Ovary (tissue), 3 donors: Measurements from ENCODE around the gene NSUN6.

Experiments
- POLR2A ChIP-seq: fragments of 450-650 bp; IDR thresholded peaks from one replicate; pipeline ENCODE4 v1.6.1; 2017; ENCODE audit warnings: antibody characterized with exemption, mild to moderate bottlenecking, moderate library complexity
- TF ChIP-seq, protein P1 (sequence below), 3 donors: fragments of 450-650 bp in 2 of 3; fragments of 200-600 bp in 1 of 3; IDR thresholded peaks; one replicate each; pipeline versions ENCODE4 v1.5.1 to v1.8.0; 2016 to 2022; ENCODE audit warnings: antibody characterized with exemption in 3 of 3, mild to moderate bottlenecking in 1 of 3
- donor health status: DM: no; HTN: no; CAD: no.

DNA sequence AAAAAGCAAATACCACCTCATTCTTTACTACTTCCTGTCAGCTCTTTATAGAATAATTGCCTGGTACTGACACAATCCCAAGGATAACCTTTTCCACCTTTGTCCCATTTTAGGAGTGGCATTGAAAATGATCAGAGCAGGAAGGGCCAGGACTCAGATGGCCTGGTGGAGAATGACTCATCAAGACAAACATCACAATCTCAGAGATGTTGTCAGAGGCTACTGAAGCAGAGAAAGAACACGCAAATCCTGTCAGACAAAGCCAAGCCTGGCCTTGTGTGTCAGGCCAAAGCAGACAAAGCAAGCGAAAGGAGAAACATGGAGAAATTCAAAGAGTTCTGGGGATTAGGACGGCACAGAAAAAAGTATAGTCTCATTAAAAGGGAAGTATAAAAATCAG is 40.9 kb downstream of the NSUN6 start:
- TF ChIP-seq, protein P1, sequence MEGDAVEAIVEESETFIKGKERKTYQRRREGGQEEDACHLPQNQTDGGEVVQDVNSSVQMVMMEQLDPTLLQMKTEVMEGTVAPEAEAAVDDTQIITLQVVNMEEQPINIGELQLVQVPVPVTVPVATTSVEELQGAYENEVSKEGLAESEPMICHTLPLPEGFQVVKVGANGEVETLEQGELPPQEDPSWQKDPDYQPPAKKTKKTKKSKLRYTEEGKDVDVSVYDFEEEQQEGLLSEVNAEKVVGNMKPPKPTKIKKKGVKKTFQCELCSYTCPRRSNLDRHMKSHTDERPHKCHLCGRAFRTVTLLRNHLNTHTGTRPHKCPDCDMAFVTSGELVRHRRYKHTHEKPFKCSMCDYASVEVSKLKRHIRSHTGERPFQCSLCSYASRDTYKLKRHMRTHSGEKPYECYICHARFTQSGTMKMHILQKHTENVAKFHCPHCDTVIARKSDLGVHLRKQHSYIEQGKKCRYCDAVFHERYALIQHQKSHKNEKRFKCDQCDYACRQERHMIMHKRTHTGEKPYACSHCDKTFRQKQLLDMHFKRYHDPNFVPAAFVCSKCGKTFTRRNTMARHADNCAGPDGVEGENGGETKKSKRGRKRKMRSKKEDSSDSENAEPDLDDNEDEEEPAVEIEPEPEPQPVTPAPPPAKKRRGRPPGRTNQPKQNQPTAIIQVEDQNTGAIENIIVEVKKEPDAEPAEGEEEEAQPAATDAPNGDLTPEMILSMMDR (IDR thresholded peaks at IDR 0.05): no peak
- no peak for TF ChIP-seq POLR2A
